Activated T-helper 2 cell treated with anti-CD3 and anti-CD28 coated beads, Interferon-gamma antibody, Interleukin-2, Interleukin-4, amounts not matched to agents 10 μg/mL and 5 μg/mL and 100 μg/mL, durations not matched to agents 14 hours and 24 hours and 36 hours (primary cell): ENCODE measurements around the gene TMEM63C. TPM values are rescaled to one million over a fixed set of nuclear protein-coding genes. Genes with fewer than 3 reads are reported as not detected.

ENCODE experiments used
- DNase-seq: peaks from one replicate; pipeline ENCODE4 v3.0.0; 2021; ENCODE audit warnings: low spot score
- H3K27ac Mint-ChIP-seq: one replicate; pipeline ENCODE4 v1.8.0; 2021; ENCODE audit warnings: mixed read lengths
- H3K27me3 Mint-ChIP-seq: one replicate; pipeline ENCODE4 v1.8.0; 2021; ENCODE audit warnings: low read depth, mixed read lengths
- H3K36me3 Mint-ChIP-seq: one replicate; pipeline ENCODE4 v1.8.0; 2021; ENCODE audit warnings: low read depth, mixed read lengths
- H3K4me1 Mint-ChIP-seq: one replicate; pipeline ENCODE4 v1.8.0; 2021; ENCODE audit warnings: low read depth, mixed read lengths
- H3K4me3 Mint-ChIP-seq: one replicate; pipeline ENCODE4 v1.8.0; 2021; ENCODE audit warnings: low read depth, mild to moderate bottlenecking, moderate library complexity, mixed read lengths
- H3K9me3 Mint-ChIP-seq: one replicate; pipeline ENCODE4 v1.8.0; 2021; ENCODE audit warnings: mixed read lengths
- intact Hi-C: fragments of 100-400 bp; cut with micrococcal nuclease; formaldehyde crosslinking; loops from one replicate; pipeline ENCODE4 v1.15.1; 2023
- total RNA-seq: library from RNA; stranded (reverse); gene quantifications from 2 replicates; pipeline ENCODE4 v1.2.3, GENCODE V29; 2022

The TMEM63C gene
- total RNA-seq, 1 donor from 2014 or later: 1.0 TPM

- no peaks in the 10 kb centered on the region for H3K36me3 Mint-ChIP-seq
- H3K4me3 Mint-ChIP-seq: no peak overlapping the region
- intact Hi-C loops: no loop called here
- peaks cover 12% of the 10 kb centered on the region for H3K27me3 Mint-ChIP-seq
- no peak for DNase-seq
- no peaks in the 10 kb centered on the region for H3K9me3 Mint-ChIP-seq
- H3K4me1 Mint-ChIP-seq: no peaks in the 10 kb centered on the region
- no peak overlapping the region for H3K27ac Mint-ChIP-seq
These were observed 78.6 kb downstream of the TMEM63C start for GRCh38 chr14:77260199-77260598.

- H3K36me3 Mint-ChIP-seq: no peaks in the 10 kb centered on the region
- H3K4me3 Mint-ChIP-seq: no peak overlapping the region
- DNase-seq: no peak
- H3K27me3 Mint-ChIP-seq: peaks cover 12% of the 10 kb centered on the region
- intact Hi-C loops: no loop called here
- no peaks in the 10 kb centered on the region for H3K9me3 Mint-ChIP-seq
- H3K4me1 Mint-ChIP-seq: no peaks in the 10 kb centered on the region
- no peak overlapping the region for H3K27ac Mint-ChIP-seq
These were observed 79.0 kb downstream of the TMEM63C start for GRCh38 chr14:77260631-77261030.

- DNase-seq: no peak
- Mint-ChIP-seq H3K36me3 (no peaks in the 10 kb centered on the region), H3K27ac (no peak overlapping the region), H3K4me3 (no peak overlapping the region), H3K4me1 (no peaks in the 10 kb centered on the region), H3K27me3 (peaks cover 27% of the 10 kb centered on the region), H3K9me3 (no peaks in the 10 kb centered on the region)
- intact Hi-C loops: no loop called here
These were observed 83.0 kb downstream of the TMEM63C start for GRCh38 chr14:77264466-77265186.

GRCh38 chr14:77265187-77265515 lies 83.6 kb downstream of the TMEM63C start:
- no peak overlapping the region for H3K27ac Mint-ChIP-seq
- H3K9me3 Mint-ChIP-seq: no peaks in the 10 kb centered on the region
- DNase-seq: no peak
- intact Hi-C loops: no loop called here
- H3K27me3 Mint-ChIP-seq: peaks cover 32% of the 10 kb centered on the region
- H3K36me3 Mint-ChIP-seq: no peaks in the 10 kb centered on the region
- H3K4me3 Mint-ChIP-seq: no peak overlapping the region
- H3K4me1 Mint-ChIP-seq: no peaks in the 10 kb centered on the region

- no peak for DNase-seq
- intact Hi-C loops: no loop called here
- Mint-ChIP-seq H3K4me1 (no peaks in the 10 kb centered on the region), H3K27ac (no peak overlapping the region), H3K9me3 (no peaks in the 10 kb centered on the region), H3K4me3 (no peak overlapping the region), H3K27me3 (peaks cover 34% of the 10 kb centered on the region), H3K36me3 (no peaks in the 10 kb centered on the region)
These were observed 84.2 kb downstream of the TMEM63C start for GRCh38 chr14:77265561-77266335.

- Mint-ChIP-seq H3K4me1 (no peaks in the 10 kb centered on the region), H3K27ac (no peak overlapping the region), H3K9me3 (no peaks in the 10 kb centered on the region), H3K27me3 (peaks cover 35% of the 10 kb centered on the region), H3K36me3 (no peaks in the 10 kb centered on the region), H3K4me3 (no peak overlapping the region)
- DNase-seq: no peak
- intact Hi-C loops: no loop called here
These were observed 84.7 kb downstream of the TMEM63C start for GRCh38 chr14:77266336-77266735.

GRCh38 chr14:77267937-77268699 lies 86.5 kb downstream of the TMEM63C start:
- no peak overlapping the region for H3K4me3 Mint-ChIP-seq
- H3K9me3 Mint-ChIP-seq: no peaks in the 10 kb centered on the region
- intact Hi-C loops: no loop called here
- no peak for DNase-seq
- H3K27ac Mint-ChIP-seq: no peak overlapping the region
- peaks cover 43% of the 10 kb centered on the region for H3K27me3 Mint-ChIP-seq
- no peaks in the 10 kb centered on the region for H3K4me1 Mint-ChIP-seq
- H3K36me3 Mint-ChIP-seq: no peaks in the 10 kb centered on the region

- Mint-ChIP-seq H3K36me3 (no peaks in the 10 kb centered on the region), H3K9me3 (no peaks in the 10 kb centered on the region), H3K27ac (no peak overlapping the region), H3K4me3 (no peak overlapping the region), H3K27me3 (peaks cover 39% of the 10 kb centered on the region), H3K4me1 (no peaks in the 10 kb centered on the region)
- intact Hi-C loops: no loop called here
- no peak for DNase-seq
These were observed 87.5 kb downstream of the TMEM63C start for GRCh38 chr14:77268989-77269600.

- H3K27me3 Mint-ChIP-seq: peaks cover 39% of the 10 kb centered on the region
These were observed 88.9 kb downstream of the TMEM63C start for GRCh38 chr14:77270361-77271112.

GRCh38 chr14:77271113-77271710 lies 89.6 kb downstream of the TMEM63C start, which contains the start of gene NGB:
Gene NGB (minus strand): TSS chr14:77271206. CDS start chr14:77270937, 269 bp downstream.
- DNase-seq: no peak
- Mint-ChIP-seq H3K4me1 (no peaks in the 10 kb centered on the region), H3K9me3 (no peaks in the 10 kb centered on the region), H3K36me3 (no peaks in the 10 kb centered on the region), H3K27ac (no peak within 1 kb of the TSS), H3K27me3 (peaks cover 39% of the 10 kb centered on the region), H3K4me3 (no peak within 1 kb of the TSS)
- intact Hi-C loops: no loop called here

More at GRCh38 chr14:77270361-77271112, 88.9 kb downstream of the TMEM63C start:
- Mint-ChIP-seq H3K4me1 (no peaks in the 10 kb centered on the region), H3K9me3 (no peaks in the 10 kb centered on the region), H3K36me3 (no peaks in the 10 kb centered on the region), H3K4me3 (no peak overlapping the region), H3K27ac (no peak overlapping the region)
- DNase-seq: no peak
- intact Hi-C loops: no loop called here

GRCh38 chr14:77272261-77272660 lies 90.7 kb downstream of the TMEM63C start:
- Mint-ChIP-seq H3K4me1 (no peaks in the 10 kb centered on the region), H3K27ac (no peak overlapping the region), H3K36me3 (no peaks in the 10 kb centered on the region), H3K9me3 (no peaks in the 10 kb centered on the region), H3K4me3 (no peak overlapping the region), H3K27me3 (peaks cover 39% of the 10 kb centered on the region)
- DNase-seq: no peak
- intact Hi-C loops: no loop called here

GRCh38 chr14:77273796-77274195 lies 92.2 kb downstream of the TMEM63C start:
- intact Hi-C loops: no loop called here
- Mint-ChIP-seq H3K27me3 (peaks cover 30% of the 10 kb centered on the region), H3K4me1 (no peaks in the 10 kb centered on the region), H3K27ac (no peak overlapping the region), H3K4me3 (no peak overlapping the region), H3K9me3 (no peaks in the 10 kb centered on the region), H3K36me3 (no peaks in the 10 kb centered on the region)
- DNase-seq: no peak
